GM18868 (cell line): ENCODE measurements around the gene IQSEC3.

Experiments used
- ATAC-seq: cut with Tn5 transposase; IDR thresholded peaks from one replicate; pipeline ENCODE4 v1.9.1; 2021; ENCODE audit warnings: mild to moderate bottlenecking, moderate library complexity; ENCODE audit not compliant: unreplicated experiment

Gene IQSEC3

DNA sequence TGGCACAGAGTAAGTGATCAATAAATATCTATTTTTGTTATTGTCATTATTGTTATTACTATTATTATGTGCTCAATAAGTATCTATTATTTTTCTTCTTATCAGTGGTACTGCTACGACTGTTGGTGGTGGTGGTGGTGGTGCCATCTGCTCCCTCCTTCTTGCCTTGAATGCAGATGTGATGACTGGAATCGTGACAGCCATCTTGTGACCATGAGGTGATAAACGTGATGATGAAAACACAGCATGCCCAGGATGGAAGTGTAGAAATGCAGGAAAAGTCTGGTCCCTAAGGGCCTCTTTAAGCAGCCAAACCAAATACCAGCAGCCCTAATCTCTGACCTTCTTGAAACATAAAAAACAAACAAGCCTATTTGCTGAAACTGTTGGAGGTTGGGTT is 125.0 kb downstream of the IQSEC3 start:
- no peak for ATAC-seq

DNA sequence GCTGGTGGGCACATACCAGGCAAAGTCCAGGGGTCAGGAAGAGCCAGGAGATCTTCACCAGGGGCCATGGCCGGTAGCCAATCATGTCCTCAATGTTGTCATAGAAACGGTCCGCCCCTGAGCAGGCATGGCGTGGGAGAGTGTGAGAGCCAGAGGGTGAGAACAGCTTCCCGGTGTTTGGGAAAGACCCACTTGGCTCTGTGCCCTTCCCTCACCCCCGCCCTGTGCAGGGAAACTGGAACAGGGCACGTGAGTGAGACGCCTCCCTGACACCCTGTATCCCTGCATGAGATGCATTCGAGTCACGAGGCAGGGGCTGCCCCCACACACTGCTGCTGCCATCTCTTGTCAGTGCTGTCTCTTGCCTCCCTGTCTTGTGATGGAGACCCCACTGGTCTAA is 126.7 kb downstream of the IQSEC3 start:
- ATAC-seq: no peak

DNA sequence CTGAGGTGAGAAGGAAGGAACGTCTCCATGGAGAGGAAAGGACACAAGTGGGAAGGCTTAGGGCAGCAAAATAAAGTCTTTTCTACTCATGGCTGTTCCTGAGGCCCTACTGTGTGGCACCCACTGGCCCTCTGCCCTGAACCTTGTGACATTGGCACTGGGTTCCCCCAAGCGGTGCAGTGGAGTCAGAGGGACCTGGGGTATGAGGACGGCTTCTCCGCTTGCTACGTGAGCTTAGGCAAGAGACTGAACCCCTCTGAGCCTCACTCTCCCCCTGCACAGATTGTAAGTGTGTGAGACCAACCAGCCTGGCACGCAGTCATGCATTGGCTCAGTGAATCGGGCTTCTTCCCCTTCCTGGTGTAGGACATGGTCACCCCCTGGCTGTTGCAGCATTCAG is 127.7 kb downstream of the IQSEC3 start:
- no peak for ATAC-seq

GRCh38 chr12:195156-195555 is 128.6 kb downstream of the IQSEC3 start:
- no peak for ATAC-seq

GRCh38 chr12:195951-196350 is 129.4 kb downstream of the IQSEC3 start:
- ATAC-seq: no peak

- ATAC-seq: no peak
Observed at GRCh38 chr12:196436-196835, 129.9 kb downstream of the IQSEC3 start.

DNA sequence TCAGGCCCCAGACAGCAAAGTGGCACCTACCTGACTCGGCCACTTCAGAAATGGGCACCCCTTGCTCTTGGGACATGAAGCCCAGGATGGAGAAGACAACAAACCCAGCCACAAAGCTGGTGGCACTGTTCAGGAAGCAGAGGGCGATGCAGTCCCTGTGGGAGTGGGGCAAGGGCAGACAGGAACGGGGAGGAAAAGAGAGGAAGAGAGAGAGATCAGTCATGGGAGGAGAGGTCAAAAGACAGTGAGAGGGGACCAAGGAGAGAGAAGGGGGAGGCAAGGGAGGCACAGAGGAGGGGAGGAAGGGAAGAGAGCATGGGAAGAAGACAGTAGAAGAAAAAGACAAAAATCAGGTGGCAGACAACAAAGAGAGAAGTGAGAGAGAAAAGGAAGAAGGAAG is 130.8 kb downstream of the IQSEC3 start:
- ATAC-seq: no peak

DNA sequence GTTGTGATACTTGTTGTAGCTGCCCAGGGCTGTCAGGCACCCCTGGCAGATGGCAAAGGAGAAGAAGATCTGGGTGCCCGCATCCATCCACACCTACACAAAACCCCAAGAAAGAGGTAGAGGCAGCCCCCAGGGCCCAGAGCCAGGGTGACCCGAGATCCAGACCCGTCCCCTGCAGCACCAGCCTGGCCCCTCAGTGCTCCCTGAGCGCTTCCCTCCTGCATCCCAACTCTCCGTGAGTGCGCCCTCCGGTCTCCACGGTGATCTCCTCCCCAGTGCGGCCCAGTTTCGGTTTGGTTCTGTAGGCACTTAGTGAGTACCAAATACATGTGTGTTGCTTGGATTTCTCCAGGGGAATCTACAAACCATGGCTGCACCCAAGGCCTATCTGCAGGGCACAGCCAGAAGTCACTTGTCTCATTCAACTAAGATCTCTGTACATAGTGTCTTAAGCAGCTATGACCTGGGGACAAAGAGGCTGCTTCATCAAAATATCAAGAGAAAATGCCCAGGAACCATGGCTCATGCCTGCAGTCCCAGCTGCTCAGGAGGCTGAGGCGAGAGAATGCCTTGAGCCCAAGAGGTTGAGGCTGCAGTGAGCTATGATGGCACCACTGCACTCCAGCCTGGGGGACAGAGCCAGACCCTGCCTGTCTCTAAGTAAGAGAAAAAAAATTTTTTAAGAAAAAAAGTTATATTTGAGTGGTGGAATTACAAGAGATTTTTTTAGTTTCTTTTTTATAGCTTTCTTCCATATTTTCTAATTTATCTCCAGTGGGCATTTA is 131.5 kb downstream of the IQSEC3 start:
- ATAC-seq: no peak

- ATAC-seq: no peak
Observed at GRCh38 chr12:198705-199104, 132.1 kb downstream of the IQSEC3 start.

GRCh38 chr12:201361-201760 is 134.8 kb downstream of the IQSEC3 start:
- ATAC-seq: no peak

- no peak for ATAC-seq
Observed at GRCh38 chr12:202081-202731, 135.6 kb downstream of the IQSEC3 start.

DNA sequence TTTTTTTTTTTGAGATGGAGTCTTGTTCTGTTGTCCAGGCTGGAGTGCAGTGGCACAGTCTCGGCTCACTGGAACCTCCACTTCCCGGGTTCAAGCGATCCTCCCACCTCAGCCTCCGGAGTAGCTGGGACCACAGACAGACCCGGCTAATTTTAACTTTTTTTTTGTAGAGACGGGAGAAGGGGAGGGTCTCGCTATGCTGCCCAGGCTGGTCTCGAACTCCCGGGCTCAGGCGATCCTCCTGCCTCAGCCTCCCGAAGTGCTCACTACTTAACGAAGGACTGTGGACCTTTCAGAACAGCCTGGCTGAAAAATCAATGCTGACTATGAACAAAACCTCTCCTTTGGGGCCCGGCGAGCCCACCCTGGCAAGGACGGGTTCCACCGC is 136.5 kb downstream of the IQSEC3 start:
- no peak for ATAC-seq

- ATAC-seq: no peak
Observed at GRCh38 chr12:203462-204260, 137.1 kb downstream of the IQSEC3 start.

DNA sequence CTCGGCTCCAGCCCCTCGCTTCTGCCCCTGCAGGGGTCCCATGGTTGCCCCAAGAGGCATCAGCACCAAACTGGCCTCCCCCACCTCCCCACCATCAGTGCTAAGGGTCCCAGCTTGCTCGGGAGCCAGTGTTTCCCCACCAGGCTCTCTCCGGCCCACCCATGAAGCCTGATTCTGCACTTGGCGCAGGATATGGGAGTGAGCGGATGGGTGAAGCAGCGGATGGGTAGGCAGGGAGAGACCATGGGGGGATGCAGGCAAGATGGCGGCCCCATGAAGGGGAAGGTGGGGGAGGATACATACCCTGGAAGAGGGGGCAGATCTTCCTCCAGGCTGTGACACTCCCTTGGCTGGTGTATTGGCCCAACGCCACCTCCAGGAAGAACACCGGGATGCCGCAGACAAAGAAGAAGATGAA is 137.7 kb downstream of the IQSEC3 start:
- ATAC-seq: no peak

- ATAC-seq: no peak
Observed at GRCh38 chr12:205026-205425, 138.5 kb downstream of the IQSEC3 start.

GRCh38 chr12:206746-207440 is 140.3 kb downstream of the IQSEC3 start:
- no peak for ATAC-seq

- no peak for ATAC-seq
Observed at GRCh38 chr12:207804-208203, 141.2 kb downstream of the IQSEC3 start.

GRCh38 chr12:208813-209212 is 142.2 kb downstream of the IQSEC3 start:
- ATAC-seq: no peak

GRCh38 chr12:209246-209645 is 142.7 kb downstream of the IQSEC3 start:
- ATAC-seq: no peak

GRCh38 chr12:209851-210250 is 143.3 kb downstream of the IQSEC3 start:
- ATAC-seq: no peak
